NCI-H2171 treated with DMSO at 0.1 percent for 48 hours (cell line): ENCODE measurements around the gene WDFY2.
"Not testable (repeated sequence)": the region's sequence is repeated elsewhere in the genome, so short reads cannot be mapped to it uniquely, and the experiment has no call there.

Source experiments
- DNase-seq: peaks from one replicate; lab custom pipeline; 2025; lab: John Stamatoyannopoulos, UW

Gene WDFY2

GRCh38 chr13:51583875-51584730, at the start of gene WDFY2:
WDFY2 (plus strand) TSS chr13:51584462; CDS start chr13:51584688, 226 bp downstream.
- peak; percentile 100 for DNase-seq

GRCh38 chr13:51538591-51539179, 45.6 kb upstream of the WDFY2 start:
- peak; percentile 61 for DNase-seq

- peak; percentile 24 for DNase-seq
Measured at GRCh38 chr13:51539887-51540286, 44.4 kb upstream of the WDFY2 start.

- DNase-seq = no peak
Measured at GRCh38 chr13:51541037-51541436, 43.2 kb upstream of the WDFY2 start.

- DNase-seq = no peak
Measured at GRCh38 chr13:51541809-51542258, 42.4 kb upstream of the WDFY2 start.

GRCh38 chr13:51542346-51543242, 41.7 kb upstream of the WDFY2 start:
- DNase-seq = no peak

- not testable (repeated sequence) for DNase-seq
Measured at GRCh38 chr13:51545446-51545845, 38.8 kb upstream of the WDFY2 start.

GRCh38 chr13:51547425-51548176, 36.7 kb upstream of the WDFY2 start:
- no peak for DNase-seq

GRCh38 chr13:51549050-51549449, 35.2 kb upstream of the WDFY2 start:
- no peak for DNase-seq

GRCh38 chr13:51549593-51549992, 34.7 kb upstream of the WDFY2 start:
- no peak for DNase-seq

- no peak for DNase-seq
Measured at GRCh38 chr13:51550151-51550550, 34.1 kb upstream of the WDFY2 start.

GRCh38 chr13:51551416-51551815, 32.8 kb upstream of the WDFY2 start:
- no peak for DNase-seq

GRCh38 chr13:51552027-51552426, 32.2 kb upstream of the WDFY2 start:
- no peak for DNase-seq

GRCh38 chr13:51553531-51553930, 30.7 kb upstream of the WDFY2 start:
- no peak for DNase-seq

GRCh38 chr13:51556740-51557139, 27.5 kb upstream of the WDFY2 start:
- DNase-seq = no peak

GRCh38 chr13:51557438-51557837, 26.8 kb upstream of the WDFY2 start:
- no peak for DNase-seq

GRCh38 chr13:51557875-51558612, 26.2 kb upstream of the WDFY2 start:
- no peak for DNase-seq

- no peak for DNase-seq
Measured at GRCh38 chr13:51559946-51560735, 24.1 kb upstream of the WDFY2 start.

GRCh38 chr13:51562011-51562671, 22.1 kb upstream of the WDFY2 start:
- DNase-seq = no peak

GRCh38 chr13:51564252-51564651, 20.0 kb upstream of the WDFY2 start:
- no peak for DNase-seq
